ENCODE data around the gene GH1. TPM values are rescaled to one million over a fixed set of nuclear protein-coding genes. Genes with fewer than 3 reads are reported as not detected.

The GH1 gene
- total RNA-seq, 4 donors from 2014 or later = not detected

DNA sequence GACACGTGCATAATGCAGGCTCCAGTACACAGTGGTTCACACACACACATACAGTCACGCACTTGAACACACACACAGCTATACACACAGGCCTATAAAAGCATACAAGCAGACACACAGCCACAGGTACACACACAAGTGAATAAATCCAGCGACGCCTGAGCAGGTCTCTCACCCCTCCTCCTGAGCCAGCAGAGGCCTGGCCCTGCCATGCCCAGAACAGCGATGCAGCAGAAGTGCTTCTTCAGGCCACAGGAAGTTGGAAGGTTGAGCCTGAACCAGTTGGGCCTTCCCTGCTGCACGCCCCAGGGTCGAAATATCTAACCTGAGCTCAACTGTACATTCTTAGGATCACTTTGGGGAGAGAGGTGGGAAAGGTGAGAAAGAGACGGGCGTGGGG, 20.8 kb upstream of the GH1 start:
- Histone ChIP-seq H3K9me3 (no peaks in the 10 kb centered on the region), H3K27me3 (no peaks in the 10 kb centered on the region), H3K36me3 (no peaks in the 10 kb centered on the region), H3K27ac (no peak overlapping the region), H3K4me1 (no peaks in the 10 kb centered on the region), H3K4me3 (no peak overlapping the region)
- in situ Hi-C loops (cut with MboI; ENCODE audit: low pct_ligation_motif_present in 1 of 4, low pct_unique_long_range_greater_than_20kb in 1 of 4, low sequenced_read_pairs in 3 of 4) (no loop called here), intact Hi-C loops (cut with DNase I; ENCODE audit: low total_unique reads) (no loop called here)
- TF ChIP-seq POLR2AphosphoS5 (IDR thresholded peaks at IDR 0.05) = no peak
- TF ChIP-seq, protein P1, sequence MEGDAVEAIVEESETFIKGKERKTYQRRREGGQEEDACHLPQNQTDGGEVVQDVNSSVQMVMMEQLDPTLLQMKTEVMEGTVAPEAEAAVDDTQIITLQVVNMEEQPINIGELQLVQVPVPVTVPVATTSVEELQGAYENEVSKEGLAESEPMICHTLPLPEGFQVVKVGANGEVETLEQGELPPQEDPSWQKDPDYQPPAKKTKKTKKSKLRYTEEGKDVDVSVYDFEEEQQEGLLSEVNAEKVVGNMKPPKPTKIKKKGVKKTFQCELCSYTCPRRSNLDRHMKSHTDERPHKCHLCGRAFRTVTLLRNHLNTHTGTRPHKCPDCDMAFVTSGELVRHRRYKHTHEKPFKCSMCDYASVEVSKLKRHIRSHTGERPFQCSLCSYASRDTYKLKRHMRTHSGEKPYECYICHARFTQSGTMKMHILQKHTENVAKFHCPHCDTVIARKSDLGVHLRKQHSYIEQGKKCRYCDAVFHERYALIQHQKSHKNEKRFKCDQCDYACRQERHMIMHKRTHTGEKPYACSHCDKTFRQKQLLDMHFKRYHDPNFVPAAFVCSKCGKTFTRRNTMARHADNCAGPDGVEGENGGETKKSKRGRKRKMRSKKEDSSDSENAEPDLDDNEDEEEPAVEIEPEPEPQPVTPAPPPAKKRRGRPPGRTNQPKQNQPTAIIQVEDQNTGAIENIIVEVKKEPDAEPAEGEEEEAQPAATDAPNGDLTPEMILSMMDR (IDR thresholded peaks at IDR 0.05) = no peak
- no peak for TF ChIP-seq EP300 (IDR thresholded peaks at IDR 0.05; ENCODE audit: low read depth)
- TF ChIP-seq POLR2A (IDR thresholded peaks at IDR 0.05) = no peak
- DNase-seq = no peak
- 89 to 92% methylated on average over 2 to 9 of the region's 9 CpGs for WGBS, 2 donors (ENCODE audit: low coverage in 1 of 2)

DNA sequence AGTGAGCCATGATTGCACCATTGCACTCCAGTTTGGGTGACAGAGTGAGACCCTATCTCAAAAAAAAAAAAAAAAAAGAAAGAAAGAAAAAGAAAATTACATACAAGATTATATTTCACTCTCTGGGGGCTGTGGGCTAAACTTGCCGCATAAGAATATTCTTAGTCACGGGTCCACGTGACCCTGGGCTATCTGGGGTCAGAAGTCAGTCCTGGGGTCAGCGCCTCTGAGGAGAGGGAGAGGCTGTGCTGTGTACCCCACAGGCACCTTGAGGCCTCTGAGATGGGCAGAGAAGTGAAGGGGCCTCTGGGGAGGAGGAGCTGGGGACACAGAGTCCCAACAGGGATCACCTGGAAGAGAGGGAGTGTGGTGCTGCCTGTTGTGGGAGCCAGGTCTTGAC, 19.3 kb upstream of the GH1 start:
- intact Hi-C loops (cut with DNase I; ENCODE audit: low total_unique reads) = no loop called here

DNA sequence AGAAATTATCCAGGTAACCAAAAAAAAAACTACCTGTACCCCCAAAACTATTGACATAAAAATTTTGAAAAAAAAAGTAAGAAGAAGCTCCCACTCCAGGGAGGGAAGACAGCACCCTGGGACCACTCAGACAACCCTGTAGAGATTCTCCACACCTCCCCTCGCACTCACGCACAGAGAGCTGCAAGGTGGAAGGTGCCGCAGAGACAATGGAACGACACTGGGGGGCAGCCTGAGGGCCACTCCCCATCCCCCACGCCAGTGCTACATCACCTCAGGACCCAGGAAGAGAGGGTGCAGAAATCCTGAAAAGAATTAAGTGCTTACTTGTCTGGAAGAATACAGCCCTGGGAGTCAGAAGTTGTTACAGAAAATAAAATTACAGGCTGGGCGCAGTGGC, 18.7 kb upstream of the GH1 start:
- Histone ChIP-seq H3K27me3 (no peaks in the 10 kb centered on the region), H3K36me3 (no peaks in the 10 kb centered on the region), H3K9me3 (no peaks in the 10 kb centered on the region), H3K27ac (no peak overlapping the region), H3K4me3 (no peak overlapping the region), H3K4me1 (no peaks in the 10 kb centered on the region)
- no peak for DNase-seq
- intact Hi-C loops (cut with DNase I; ENCODE audit: low total_unique reads) (no loop called here), in situ Hi-C loops (cut with MboI; ENCODE audit: low pct_ligation_motif_present in 1 of 4, low pct_unique_long_range_greater_than_20kb in 1 of 4, low sequenced_read_pairs in 3 of 4) (no loop called here)
- TF ChIP-seq EP300 (IDR thresholded peaks at IDR 0.05; ENCODE audit: low read depth) (no peak), POLR2AphosphoS5 (IDR thresholded peaks at IDR 0.05) (no peak), POLR2A (IDR thresholded peaks at IDR 0.05) (no peak)
- TF ChIP-seq, protein P1 (IDR thresholded peaks at IDR 0.05) = no peak
- 88 to 100% methylated on average over 2 to 6 of the region's 6 CpGs for WGBS, 2 donors (ENCODE audit: low coverage in 1 of 2)

More for the DNA sequence above, 19.3 kb upstream of the GH1 start:
- Histone ChIP-seq H3K27me3 (no peaks in the 10 kb centered on the region), H3K27ac (no peak overlapping the region), H3K4me1 (no peaks in the 10 kb centered on the region), H3K4me3 (no peak overlapping the region), H3K36me3 (no peaks in the 10 kb centered on the region), H3K9me3 (no peaks in the 10 kb centered on the region)
- 92 to 94% methylated on average over 4 of the region's 4 CpGs for WGBS, 2 donors (ENCODE audit: low coverage in 1 of 2)
- TF ChIP-seq, protein P1 (IDR thresholded peaks at IDR 0.05) = no peak
- TF ChIP-seq POLR2AphosphoS5 (IDR thresholded peaks at IDR 0.05) (no peak), POLR2A (IDR thresholded peaks at IDR 0.05) (no peak), EP300 (IDR thresholded peaks at IDR 0.05; ENCODE audit: low read depth) (no peak)
- in situ Hi-C loops (cut with MboI; ENCODE audit: low pct_ligation_motif_present in 1 of 4, low pct_unique_long_range_greater_than_20kb in 1 of 4, low sequenced_read_pairs in 3 of 4) = no loop called here
- DNase-seq = no peak

DNA sequence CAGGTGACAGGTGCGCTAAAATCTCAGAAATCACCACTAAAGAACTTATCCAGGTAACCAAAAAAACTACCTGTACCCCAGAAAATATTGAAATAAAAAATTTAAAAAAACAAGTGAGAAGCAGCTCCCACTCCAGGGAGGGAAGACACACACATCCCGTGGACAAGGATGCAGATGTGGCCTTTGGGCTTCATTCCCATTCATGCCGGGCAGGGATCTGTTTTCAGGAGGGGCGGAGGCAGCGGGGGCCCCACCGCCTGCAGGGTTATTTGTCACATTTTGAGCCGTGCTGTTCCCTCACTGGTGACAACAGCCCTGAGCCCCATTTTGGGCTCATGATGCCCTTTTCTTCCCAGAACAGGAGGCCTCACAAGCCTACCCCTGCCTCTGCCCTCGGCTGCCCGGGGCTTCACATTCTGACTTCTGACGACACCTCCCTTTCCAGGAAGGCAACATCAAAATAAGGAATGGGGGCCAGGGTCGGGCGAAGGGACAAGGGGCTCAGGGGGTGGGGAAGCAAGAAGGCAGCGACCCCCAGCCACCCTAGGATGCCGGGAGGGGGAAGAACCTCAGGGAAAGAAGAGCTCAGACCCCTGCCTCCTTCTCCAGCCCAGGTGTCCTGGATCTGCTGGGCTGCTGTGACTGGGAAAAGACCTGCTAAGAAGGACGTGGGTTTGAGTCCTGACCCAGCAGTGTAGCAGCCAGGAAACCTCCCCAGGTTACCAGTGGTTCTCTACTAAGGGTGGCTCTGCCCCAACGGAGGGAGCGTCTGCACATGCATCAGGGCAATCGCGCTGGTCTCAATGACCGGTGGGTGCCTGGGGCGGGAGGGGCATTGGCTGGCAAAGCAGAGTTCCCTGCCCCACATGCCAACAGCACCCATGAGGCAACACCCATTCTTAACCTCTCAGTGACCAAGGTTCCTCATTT, 15.8 kb upstream of the GH1 start:
- H3K27me3 ChIP-seq = no peaks in the 10 kb centered on the region
- TF ChIP-seq POLR2AphosphoS5 (IDR thresholded peaks at IDR 0.05) (no peak), POLR2A (IDR thresholded peaks at IDR 0.05) (no peak), EP300 (IDR thresholded peaks at IDR 0.05; ENCODE audit: low read depth) (no peak)
- TF ChIP-seq, protein P1 (IDR thresholded peaks at IDR 0.05) = no peak
- no peak overlapping the region for H3K27ac ChIP-seq
- no peaks in the 10 kb centered on the region for H3K9me3 ChIP-seq
- intact Hi-C loops (cut with DNase I; ENCODE audit: low total_unique reads) (no loop called here), in situ Hi-C loops (cut with MboI; ENCODE audit: low pct_ligation_motif_present in 1 of 4, low pct_unique_long_range_greater_than_20kb in 1 of 4, low sequenced_read_pairs in 3 of 4) (no loop called here)
- WGBS, 2 donors (ENCODE audit: low coverage in 1 of 2) = 65 to 78% methylated on average over 4 to 21 of the region's 21 CpGs
- no peaks in the 10 kb centered on the region for H3K36me3 ChIP-seq
- peaks cover 0 to 14% (median 3%) of the 10 kb centered on the region in 4 donors for H3K4me1 ChIP-seq
- no peak for DNase-seq
- no peak overlapping the region for H3K4me3 ChIP-seq

Data from transverse colon (tissue), 4 donors.